Liver (tissue), 9 donors: ENCODE results near the gene APOBEC2. TPM values are rescaled to one million over a fixed set of nuclear protein-coding genes. Genes with fewer than 3 reads are reported as not detected.

Experiments used
- DNase-seq: peaks from one replicate; pipeline ENCODE4 v3.0.0-alpha.2; 2017; ENCODE audit warnings: low spot score
- H3K27ac ChIP-seq, 2 donors: one replicate each; pipeline ENCODE4 v1.7.0; 2013; ENCODE audit warnings: inconsistent platforms in 2 of 2, low read length in 2 of 2, control low read depth in 1 of 2, low read depth in 1 of 2, mild to moderate bottlenecking in 1 of 2
- H3K27me3 ChIP-seq, 4 donors: one replicate each; pipeline versions ENCODE4 v1.6.1 to v1.7.0; 2013; ENCODE audit warnings: low read length in 3 of 4, inconsistent platforms in 1 of 4, mild to moderate bottlenecking in 1 of 4, moderate library complexity in 1 of 4; ENCODE audit not compliant: control insufficient read depth in 4 of 4, insufficient read depth in 4 of 4
- H3K36me3 ChIP-seq, 4 donors: one replicate each; pipeline versions ENCODE4 v1.6.1 to v1.7.0; 2013; ENCODE audit warnings: low read length in 3 of 4, mild to moderate bottlenecking in 3 of 4, low read depth in 1 of 4, moderate library complexity in 1 of 4; ENCODE audit not compliant: control insufficient read depth in 4 of 4, insufficient read depth in 3 of 4
- H3K4me1 ChIP-seq, 4 donors: one replicate each; pipeline versions ENCODE4 v1.6.1 to v1.7.0; 2013; ENCODE audit warnings: low read length in 3 of 4, mild to moderate bottlenecking in 3 of 4, moderate library complexity in 1 of 4; ENCODE audit not compliant: control insufficient read depth in 4 of 4, insufficient read depth in 4 of 4
- H3K4me3 ChIP-seq, 3 donors: one replicate each; pipeline versions ENCODE4 v1.6.1 to v1.7.0; 2013; ENCODE audit warnings: low read length in 3 of 3, control low read depth in 1 of 3, low read depth in 1 of 3, mild to moderate bottlenecking in 1 of 3
- H3K9ac ChIP-seq, 2 donors: one replicate each; pipeline ENCODE4 v1.7.0; 2013; ENCODE audit warnings: low read length in 2 of 2, mild to moderate bottlenecking in 2 of 2, moderate library complexity in 2 of 2, control low read depth in 1 of 2, low read depth in 1 of 2
- H3K9me3 ChIP-seq, 4 donors: one replicate each; pipeline versions ENCODE4 v1.6.1 to v1.7.0; 2013; ENCODE audit warnings: low read length in 3 of 4; ENCODE audit not compliant: control insufficient read depth in 4 of 4
- ATF3 ChIP-seq: IDR thresholded peaks from 2 replicates; pipeline ENCODE4 v1.6.1; 2016; ENCODE audit warnings: antibody characterized with exemption
- CTCF ChIP-seq: fragments of 150-350 bp; IDR thresholded peaks from 2 replicates; pipeline ENCODE4 v1.5.1; 2017; ENCODE audit warnings: improper control_type of control experiment, low read depth, low read length; ENCODE audit not compliant: missing input control
- EGR1 ChIP-seq, 2 donors: IDR thresholded peaks; 2 replicates each; pipeline ENCODE4 v1.6.1; 2016 to 2018; ENCODE audit warnings: antibody characterized with exemption in 2 of 2, low read depth in 2 of 2
- FOXA2 ChIP-seq: IDR thresholded peaks from 2 replicates; pipeline ENCODE4 v1.6.1; 2016; ENCODE audit warnings: antibody characterized with exemption
- GABPA ChIP-seq, 2 donors: IDR thresholded peaks in 1 of 2; conservative IDR thresholded peaks in 1 of 2; 2 replicates each; pipeline ENCODE4 v1.6.1; 2016; ENCODE audit warnings: antibody characterized with exemption in 2 of 2, mild to moderate bottlenecking in 1 of 2, moderate library complexity in 1 of 2
- HNF4A ChIP-seq, 2 donors: conservative IDR thresholded peaks; 2 replicates each; pipeline ENCODE4 v1.6.1; 2016; ENCODE audit warnings: antibody characterized with exemption in 2 of 2, mild to moderate bottlenecking in 2 of 2
- JUND ChIP-seq, 2 donors: IDR thresholded peaks; 2 replicates each; pipeline ENCODE4 v1.6.1; 2016; ENCODE audit warnings: antibody characterized with exemption in 2 of 2
- MAX ChIP-seq: IDR thresholded peaks from 2 replicates; pipeline ENCODE4 v1.6.1; 2016; ENCODE audit warnings: antibody characterized with exemption
- RAD21 ChIP-seq, 2 donors: IDR thresholded peaks; 2 replicates each; pipeline ENCODE4 v1.6.1; 2016; ENCODE audit warnings: antibody characterized with exemption in 2 of 2, mild to moderate bottlenecking in 2 of 2
- REST ChIP-seq: IDR thresholded peaks from 2 replicates; pipeline ENCODE4 v1.6.1; 2016; ENCODE audit warnings: antibody characterized with exemption, mild to moderate bottlenecking
- RXRA ChIP-seq, 2 donors: IDR thresholded peaks; 2 replicates each; pipeline ENCODE4 v1.6.1; 2017 to 2018; ENCODE audit warnings: antibody characterized with exemption in 2 of 2, mild to moderate bottlenecking in 1 of 2
- WGBS: extraction: QIAGEN DNeasy Blood & Tissue Kit; methylation state at CpG from one replicate; pipeline ENCODE4 v1.1.7; 2013; 5-methylcytosine and 5-hydroxymethylcytosine counted together
- polyA plus RNA-seq, 2 donors: library from polyadenylated mRNA; stranded (reverse) in 1 of 2; unstranded in 1 of 2; fragments of 200-250 nt in 1 of 2; fragments of >200 nt in 1 of 2; fragmentation: Nextera tagmentation in 1 of 2; extraction: Ambion mirVana in 1 of 2; gene quantifications; one replicate each; pipeline versions ENCODE4 v1.2.1 to v1.2.3, GENCODE V29; 2013 to 2015
- total RNA-seq, 2 donors: library from RNA; depleted of rRNA; stranded (reverse); fragments of >200 nt; gene quantifications; one replicate each; pipeline ENCODE4 v1.2.3, GENCODE V29; 2014
- donor health status: healthy.
- donor health status: healthy.
- donor health status: healthy.
- donor health status: healthy.
- donor health status: healthy.

APOBEC2 gene
- total and polyA plus RNA-seq, 4 donors, result 1.6 to 2.3 TPM; not detected in 2

GRCh38 chr6:41073968-41074691 lies 21.1 kb downstream of the APOBEC2 start:
- TF ChIP-seq GABPA (IDR thresholded peaks at IDR 0.05 in 1 of 2, conservative IDR thresholded peaks at IDR 0.05 in 1 of 2), result peak in 1 of 2 donors; percentile 9
- no peak for TF ChIP-seq HNF4A (conservative IDR thresholded peaks at IDR 0.05)
- TF ChIP-seq REST, result peak; percentile 4
- TF ChIP-seq EGR1 (IDR thresholded peaks at IDR 0.05; ENCODE audit: low read depth in 2 of 2), result peak in 1 of 2 donors; percentile 5

GRCh38 chr6:41074692-41075436 lies 21.9 kb downstream of the APOBEC2 start:
- TF ChIP-seq FOXA2 (peak; percentile 17), HNF4A (conservative IDR thresholded peaks at IDR 0.05) (peak; percentile 38 to 49), JUND (IDR thresholded peaks at IDR 0.05) (no peak), EGR1 (IDR thresholded peaks at IDR 0.05; ENCODE audit: low read depth in 2 of 2) (peak in 1 of 2 donors; percentile 25), CTCF (no peak), ATF3 (peak; percentile 16), REST (peak; percentile 24), RAD21 (IDR thresholded peaks at IDR 0.05) (peak; percentile 12 to 34), MAX (peak; percentile 7), RXRA (IDR thresholded peaks at IDR 0.05) (peak; percentile 14 to 40)
- 26% methylated on average over 11 of the region's 11 CpGs for WGBS
- no peak for DNase-seq
- peak overlapping the region; percentile 84 to 93 (median 84) for H3K4me3 ChIP-seq
- H3K36me3 ChIP-seq, result peaks cover 0 to 7% (median 2%) of the 10 kb centered on the region in 4 donors
- H3K27me3 ChIP-seq, result no peaks in the 10 kb centered on the region
- no peaks in the 10 kb centered on the region for H3K9me3 ChIP-seq
- H3K27ac ChIP-seq, result peak overlapping the region; percentile 99 to 100
- H3K9ac ChIP-seq, result peak overlapping the region in 1 of 2 donors; percentile 40
- peaks cover 1 to 42% (median 34%) of the 10 kb centered on the region in 4 donors for H3K4me1 ChIP-seq

More at GRCh38 chr6:41073968-41074691, 21.1 kb downstream of the APOBEC2 start:
- no peaks in the 10 kb centered on the region for H3K27me3 ChIP-seq
- H3K9ac ChIP-seq, result peak overlapping the region; percentile 34 to 96
- no peak for DNase-seq
- H3K4me3 ChIP-seq, result peak overlapping the region; percentile 84 to 93 (median 84)
- H3K27ac ChIP-seq, result peak overlapping the region; percentile 99 to 100
- no peaks in the 10 kb centered on the region for H3K9me3 ChIP-seq
- H3K36me3 ChIP-seq, result peaks cover 0 to 4% (median 0%) of the 10 kb centered on the region in 4 donors
- peaks cover 1 to 42% (median 34%) of the 10 kb centered on the region in 4 donors for H3K4me1 ChIP-seq
- 3% methylated on average over 11 of the region's 11 CpGs for WGBS
